ENCODE data around the gene FKBP15. TPM values are rescaled to one million over a fixed set of nuclear protein-coding genes. Genes with fewer than 3 reads are reported as not detected.

FKBP15 gene
- total RNA-seq, 3 donors from 2014 or later = 26.6 to 30.9 (median 26.8) TPM

GRCh38 chr9:113221800-113222481 is 864 bp upstream of the FKBP15 start:
- no peaks in the 10 kb centered on the region for H3K9me3 ChIP-seq
- peaks cover 32% of the 10 kb centered on the region for H3K4me1 ChIP-seq (ENCODE audit: low read depth)
- H3K36me3 ChIP-seq (ENCODE audit: low read depth) = no peaks in the 10 kb centered on the region
- DNase-seq (peak in 1 of 3 donors; percentile 20), ATAC-seq (peak; percentile 21)
- TF ChIP-seq CTCF (IDR thresholded peaks at IDR 0.05) = no peak
- intact Hi-C loops (cut with DNase I, micrococcal nuclease) = loop anchor here in 1 of 2 donors (5.0 kb wide), 1 partner anchor 55 kb away; the partner anchor contains the start of genes CDC26 and PRPF4
- H3K4me3 ChIP-seq = peak overlapping the region; percentile 71

GRCh38 chr9:113220467-113221002 is 542 bp downstream of the FKBP15 start:
- no peak for TF ChIP-seq CTCF (IDR thresholded peaks at IDR 0.05)
- no peak for DNase-seq

GRCh38 chr9:113219969-113220368 is 1.1 kb downstream of the FKBP15 start:
- no peak for TF ChIP-seq CTCF (IDR thresholded peaks at IDR 0.05)
- Histone ChIP-seq H3K9me3 (no peaks in the 10 kb centered on the region), H3K36me3 (ENCODE audit: low read depth) (no peaks in the 10 kb centered on the region), H3K4me1 (ENCODE audit: low read depth) (peaks cover 32% of the 10 kb centered on the region), H3K4me3 (no peak overlapping the region)
- DNase-seq (no peak), ATAC-seq (no peak)
- intact Hi-C loops (cut with DNase I, micrococcal nuclease) = loop anchor here in 1 of 2 donors (5.0 kb wide), 1 partner anchor 57 kb away; the partner anchor contains the start of genes CDC26 and PRPF4

More at GRCh38 chr9:113220467-113221002, 542 bp downstream of the FKBP15 start:
- Histone ChIP-seq H3K9me3 (no peaks in the 10 kb centered on the region), H3K4me1 (ENCODE audit: low read depth) (peaks cover 32% of the 10 kb centered on the region), H3K36me3 (ENCODE audit: low read depth) (no peaks in the 10 kb centered on the region), H3K4me3 (peak overlapping the region; percentile 71)
- intact Hi-C loops (cut with DNase I, micrococcal nuclease) = loop anchor here in 1 of 2 donors (5.0 kb wide), 1 partner anchor 57 kb away; the partner anchor contains the start of genes CDC26 and PRPF4
- peak; percentile 1 for ATAC-seq

GRCh38 chr9:113219186-113219936 is 1.7 kb downstream of the FKBP15 start:
- H3K4me1 ChIP-seq (ENCODE audit: low read depth) = peaks cover 32% of the 10 kb centered on the region
- no peak for ATAC-seq

More at GRCh38 chr9:113219186-113219936, 1.7 kb downstream of the FKBP15 start:
- H3K9me3 ChIP-seq = no peaks in the 10 kb centered on the region
- DNase-seq = no peak
- no peak overlapping the region for H3K4me3 ChIP-seq
- no peaks in the 10 kb centered on the region for H3K36me3 ChIP-seq (ENCODE audit: low read depth)
- TF ChIP-seq CTCF (IDR thresholded peaks at IDR 0.05) = no peak
- intact Hi-C loops (cut with DNase I, micrococcal nuclease) = no loop called here

Measured in mucosa of descending colon (tissue), 3 donors.